Rectal smooth muscle tissue (tissue), 1 donor: ENCODE results near the gene IRAK3.
"Not testable (repeated sequence)": the region's sequence is repeated elsewhere in the genome, so short reads cannot be mapped to it uniquely, and the experiment has no call there.

ENCODE experiments used
- H3K27ac ChIP-seq: one replicate; pipeline ENCODE4 v1.7.0; 2013; ENCODE audit warnings: low read depth, low read length, inconsistent platforms
- H3K27me3 ChIP-seq: one replicate; pipeline ENCODE4 v1.7.0; 2013; ENCODE audit warnings: low read length; ENCODE audit not compliant: control insufficient read depth, insufficient read depth
- H3K36me3 ChIP-seq: one replicate; pipeline ENCODE4 v1.7.0; 2013; ENCODE audit warnings: low read length; ENCODE audit not compliant: control insufficient read depth, insufficient read depth
- H3K4me1 ChIP-seq: one replicate; pipeline ENCODE4 v1.7.0; 2013; ENCODE audit warnings: low read length; ENCODE audit not compliant: control insufficient read depth, insufficient read depth
- H3K4me3 ChIP-seq: one replicate; pipeline ENCODE4 v1.7.0; 2013; ENCODE audit warnings: low read length
- H3K9ac ChIP-seq: one replicate; pipeline ENCODE4 v1.7.0; 2013; ENCODE audit warnings: low read length

IRAK3 gene

GRCh38 chr12:66184822-66185221 is 4.2 kb upstream of the IRAK3 start:
- H3K36me3 ChIP-seq, H3K4me1 ChIP-seq, H3K27me3 ChIP-seq, H3K4me3 ChIP-seq, H3K27ac ChIP-seq, H3K9ac ChIP-seq: not testable (repeated sequence)

- Histone ChIP-seq H3K36me3 (no peaks in the 10 kb centered on the region), H3K4me1 (no peaks in the 10 kb centered on the region), H3K27ac (no peak overlapping the region), H3K9ac (no peak overlapping the region), H3K4me3 (no peak overlapping the region), H3K27me3 (peaks cover 5% of the 10 kb centered on the region)
Observed at GRCh38 chr12:66187036-66187435, 2.0 kb upstream of the IRAK3 start.

- Histone ChIP-seq H3K9ac (no peak overlapping the region), H3K4me3 (no peak overlapping the region), H3K36me3 (no peaks in the 10 kb centered on the region), H3K27me3 (peaks cover 5% of the 10 kb centered on the region), H3K27ac (no peak overlapping the region), H3K4me1 (no peaks in the 10 kb centered on the region)
Observed at GRCh38 chr12:66187821-66188220, 1.2 kb upstream of the IRAK3 start.

- Histone ChIP-seq H3K4me1 (no peaks in the 10 kb centered on the region), H3K9ac (no peak overlapping the region)
Observed at GRCh38 chr12:66189486-66189843, 451 bp downstream of the IRAK3 start.

GRCh38 chr12:66189889-66190288 is 875 bp downstream of the IRAK3 start:
- no peak overlapping the region for H3K27ac ChIP-seq
- H3K4me1 ChIP-seq: no peaks in the 10 kb centered on the region
- no peaks in the 10 kb centered on the region for H3K36me3 ChIP-seq
- H3K9ac ChIP-seq: no peak overlapping the region
- H3K4me3 ChIP-seq: peak overlapping the region; percentile 65
- peaks cover 5% of the 10 kb centered on the region for H3K27me3 ChIP-seq

More at GRCh38 chr12:66189486-66189843, 451 bp downstream of the IRAK3 start:
- peaks cover 5% of the 10 kb centered on the region for H3K27me3 ChIP-seq
- peak overlapping the region; percentile 65 for H3K4me3 ChIP-seq
- H3K36me3 ChIP-seq: no peaks in the 10 kb centered on the region
- H3K27ac ChIP-seq: peak overlapping the region; percentile 32

GRCh38 chr12:66190519-66191370 is 1.7 kb downstream of the IRAK3 start:
- H3K27ac ChIP-seq: no peak overlapping the region
- H3K9ac ChIP-seq: no peak overlapping the region
- peaks cover 5% of the 10 kb centered on the region for H3K27me3 ChIP-seq
- peak overlapping the region; percentile 65 for H3K4me3 ChIP-seq
- no peaks in the 10 kb centered on the region for H3K36me3 ChIP-seq
- H3K4me1 ChIP-seq: no peaks in the 10 kb centered on the region

GRCh38 chr12:66191547-66192126 is 2.6 kb downstream of the IRAK3 start:
- Histone ChIP-seq H3K4me3 (no peak overlapping the region), H3K27ac (no peak overlapping the region), H3K36me3 (no peaks in the 10 kb centered on the region), H3K27me3 (peaks cover 5% of the 10 kb centered on the region), H3K9ac (no peak overlapping the region), H3K4me1 (no peaks in the 10 kb centered on the region)

GRCh38 chr12:66194122-66194521 is 5.1 kb downstream of the IRAK3 start:
- H3K9ac ChIP-seq: no peak overlapping the region
- H3K4me3 ChIP-seq: no peak overlapping the region
- H3K27me3 ChIP-seq: no peaks in the 10 kb centered on the region
- H3K27ac ChIP-seq: no peak overlapping the region
- no peaks in the 10 kb centered on the region for H3K36me3 ChIP-seq
- H3K4me1 ChIP-seq: no peaks in the 10 kb centered on the region

- Histone ChIP-seq H3K4me3 (no peak overlapping the region), H3K9ac (no peak overlapping the region), H3K27me3 (no peaks in the 10 kb centered on the region), H3K36me3 (no peaks in the 10 kb centered on the region), H3K4me1 (no peaks in the 10 kb centered on the region), H3K27ac (no peak overlapping the region)
Observed at GRCh38 chr12:66195242-66195641, 6.2 kb downstream of the IRAK3 start.

GRCh38 chr12:66196806-66197205 is 7.8 kb downstream of the IRAK3 start:
- Histone ChIP-seq H3K4me3 (no peak overlapping the region), H3K27me3 (no peaks in the 10 kb centered on the region), H3K36me3 (no peaks in the 10 kb centered on the region), H3K4me1 (no peaks in the 10 kb centered on the region), H3K27ac (no peak overlapping the region), H3K9ac (no peak overlapping the region)

GRCh38 chr12:66197495-66197921 is 8.5 kb downstream of the IRAK3 start:
- H3K27me3 ChIP-seq: no peaks in the 10 kb centered on the region
- H3K27ac ChIP-seq: no peak overlapping the region
- no peak overlapping the region for H3K9ac ChIP-seq
- no peaks in the 10 kb centered on the region for H3K4me1 ChIP-seq
- no peaks in the 10 kb centered on the region for H3K36me3 ChIP-seq
- no peak overlapping the region for H3K4me3 ChIP-seq

- Histone ChIP-seq H3K9ac (no peak overlapping the region), H3K4me1 (no peaks in the 10 kb centered on the region), H3K36me3 (no peaks in the 10 kb centered on the region), H3K27ac (no peak overlapping the region), H3K4me3 (no peak overlapping the region), H3K27me3 (no peaks in the 10 kb centered on the region)
Observed at GRCh38 chr12:66199141-66199540, 10.1 kb downstream of the IRAK3 start.
